Measurements from ENCODE around the gene CD58.

The CD58 gene

GRCh38 chr1:116581323-116581885, 10.6 kb upstream of the CD58 start:
- H3K9me3 Mint-ChIP-seq = no peaks in the 10 kb centered on the region
- no peak for DNase-seq
- no peak overlapping the region for H3K4me3 Mint-ChIP-seq
- TF ChIP-seq, protein P1, sequence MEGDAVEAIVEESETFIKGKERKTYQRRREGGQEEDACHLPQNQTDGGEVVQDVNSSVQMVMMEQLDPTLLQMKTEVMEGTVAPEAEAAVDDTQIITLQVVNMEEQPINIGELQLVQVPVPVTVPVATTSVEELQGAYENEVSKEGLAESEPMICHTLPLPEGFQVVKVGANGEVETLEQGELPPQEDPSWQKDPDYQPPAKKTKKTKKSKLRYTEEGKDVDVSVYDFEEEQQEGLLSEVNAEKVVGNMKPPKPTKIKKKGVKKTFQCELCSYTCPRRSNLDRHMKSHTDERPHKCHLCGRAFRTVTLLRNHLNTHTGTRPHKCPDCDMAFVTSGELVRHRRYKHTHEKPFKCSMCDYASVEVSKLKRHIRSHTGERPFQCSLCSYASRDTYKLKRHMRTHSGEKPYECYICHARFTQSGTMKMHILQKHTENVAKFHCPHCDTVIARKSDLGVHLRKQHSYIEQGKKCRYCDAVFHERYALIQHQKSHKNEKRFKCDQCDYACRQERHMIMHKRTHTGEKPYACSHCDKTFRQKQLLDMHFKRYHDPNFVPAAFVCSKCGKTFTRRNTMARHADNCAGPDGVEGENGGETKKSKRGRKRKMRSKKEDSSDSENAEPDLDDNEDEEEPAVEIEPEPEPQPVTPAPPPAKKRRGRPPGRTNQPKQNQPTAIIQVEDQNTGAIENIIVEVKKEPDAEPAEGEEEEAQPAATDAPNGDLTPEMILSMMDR (IDR thresholded peaks at IDR 0.05) = no peak
- H3K27me3 Mint-ChIP-seq (ENCODE audit: low read depth, poor library complexity) = peaks cover 7% of the 10 kb centered on the region
- H3K4me1 Mint-ChIP-seq = peaks cover 12% of the 10 kb centered on the region
- no peak overlapping the region for H3K27ac Mint-ChIP-seq
- peaks cover 28% of the 10 kb centered on the region for H3K36me3 Mint-ChIP-seq (ENCODE audit: low read depth)

- TF ChIP-seq, protein P1 (IDR thresholded peaks at IDR 0.05) = no peak
- Mint-ChIP-seq H3K9me3 (no peaks in the 10 kb centered on the region), H3K36me3 (ENCODE audit: low read depth) (peaks cover 24% of the 10 kb centered on the region), H3K4me1 (peaks cover 7% of the 10 kb centered on the region), H3K4me3 (no peak overlapping the region), H3K27me3 (ENCODE audit: low read depth, poor library complexity) (peaks cover 7% of the 10 kb centered on the region), H3K27ac (peak overlapping the region; percentile 36)
- DNase-seq = no peak
Measured at GRCh38 chr1:116580446-116581322, 9.9 kb upstream of the CD58 start.

DNA sequence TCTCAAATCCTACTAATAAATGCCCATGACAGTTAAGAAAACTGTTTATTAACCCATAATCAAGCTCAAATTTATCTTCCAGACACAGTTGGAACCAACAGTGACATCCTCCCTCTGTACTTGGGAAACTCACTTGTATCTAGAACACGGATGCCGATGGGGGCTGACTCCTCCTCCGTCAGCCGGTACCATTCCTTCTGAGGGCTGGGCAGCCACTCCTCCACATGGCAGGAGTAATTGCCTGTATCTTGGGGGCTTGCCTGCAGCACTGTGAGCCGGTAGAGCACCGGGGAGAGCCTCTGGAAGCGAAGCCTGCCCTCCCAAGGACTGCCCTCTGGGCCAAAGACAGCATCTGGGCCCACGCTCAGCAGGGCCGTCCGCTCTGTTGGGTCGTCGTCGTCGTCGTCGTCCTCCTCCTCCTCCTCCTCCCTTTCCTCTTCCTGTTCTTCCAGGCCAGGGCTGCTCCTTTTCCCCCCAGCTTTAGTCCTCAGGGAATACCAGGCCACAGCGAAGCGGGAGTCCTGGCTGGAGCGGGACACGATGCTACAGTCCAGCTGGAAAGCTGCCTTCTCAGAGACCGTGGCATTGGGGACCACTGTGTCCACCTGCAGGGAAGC, 8.5 kb upstream of the CD58 start:
- Mint-ChIP-seq H3K4me1 (peaks cover 10% of the 10 kb centered on the region), H3K27ac (no peak overlapping the region), H3K27me3 (ENCODE audit: low read depth, poor library complexity) (peaks cover 7% of the 10 kb centered on the region), H3K9me3 (no peaks in the 10 kb centered on the region), H3K36me3 (ENCODE audit: low read depth) (peaks cover 15% of the 10 kb centered on the region), H3K4me3 (no peak overlapping the region)
- no peak for DNase-seq
- TF ChIP-seq, protein P1 (IDR thresholded peaks at IDR 0.05) = no peak

- H3K9me3 Mint-ChIP-seq = no peaks in the 10 kb centered on the region
- peaks cover 15% of the 10 kb centered on the region for H3K36me3 Mint-ChIP-seq (ENCODE audit: low read depth)
- H3K4me3 Mint-ChIP-seq = no peak overlapping the region
- no peak for DNase-seq
- H3K27me3 Mint-ChIP-seq (ENCODE audit: low read depth, poor library complexity) = peaks cover 7% of the 10 kb centered on the region
- no peak overlapping the region for H3K27ac Mint-ChIP-seq
- H3K4me1 Mint-ChIP-seq = peaks cover 17% of the 10 kb centered on the region
- TF ChIP-seq, protein P1 (IDR thresholded peaks at IDR 0.05) = no peak
Measured at GRCh38 chr1:116578581-116578980, 7.8 kb upstream of the CD58 start.

DNA sequence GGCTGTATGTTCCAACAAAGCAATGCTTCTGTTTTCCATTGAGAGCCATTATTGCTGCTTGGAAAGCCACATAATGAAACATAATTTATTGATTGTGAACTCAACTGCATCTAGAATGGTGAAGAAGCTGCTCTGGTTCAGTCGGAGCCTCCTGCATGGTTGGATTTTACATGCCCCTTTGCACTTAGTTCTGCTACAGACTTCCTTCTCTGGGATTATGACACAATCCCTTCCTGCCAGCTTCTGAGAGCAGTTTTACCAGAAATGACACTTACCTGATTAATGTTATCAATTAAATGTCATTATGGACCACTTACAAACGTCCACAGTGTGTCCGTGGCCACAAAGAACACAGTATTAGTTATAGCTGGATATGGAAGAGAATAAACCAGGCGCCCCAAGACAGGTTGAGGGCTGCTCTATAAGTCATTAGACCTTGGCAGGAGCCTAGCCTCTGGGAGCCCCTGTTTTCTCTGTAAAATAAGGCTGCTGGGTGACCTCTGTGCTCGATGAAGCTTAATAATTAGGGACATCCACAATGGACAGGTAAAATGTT, 7.0 kb upstream of the CD58 start:
- H3K27me3 Mint-ChIP-seq (ENCODE audit: low read depth, poor library complexity) = peaks cover 10% of the 10 kb centered on the region
- peaks cover 12% of the 10 kb centered on the region for H3K36me3 Mint-ChIP-seq (ENCODE audit: low read depth)
- peak overlapping the region; percentile 39 for H3K27ac Mint-ChIP-seq
- peaks cover 22% of the 10 kb centered on the region for H3K4me1 Mint-ChIP-seq
- no peaks in the 10 kb centered on the region for H3K9me3 Mint-ChIP-seq
- no peak overlapping the region for H3K4me3 Mint-ChIP-seq
- no peak for DNase-seq
- TF ChIP-seq, protein P1 (IDR thresholded peaks at IDR 0.05) = no peak
